Measurements from ENCODE around the gene COL4A2.

The COL4A2 gene

GRCh38 chr13:110353339-110353977, 46.4 kb downstream of the COL4A2 start:
- no peak for DNase-seq (ENCODE audit: insufficient read length, low spot score)
- no peak for TF ChIP-seq POLR2A (IDR thresholded peaks at IDR 0.05; ENCODE audit: low read depth, low read length)
- peak; percentile 43 for FAIRE-seq

- TF ChIP-seq POLR2A (IDR thresholded peaks at IDR 0.05; ENCODE audit: low read depth, low read length), result no peak
- no peak for FAIRE-seq
Observed at GRCh38 chr13:110354123-110354627, 47.1 kb downstream of the COL4A2 start.

GRCh38 chr13:110354715-110355473, 47.8 kb downstream of the COL4A2 start:
- FAIRE-seq (peak; percentile 20), DNase-seq (ENCODE audit: insufficient read length, low spot score) (no peak)
- TF ChIP-seq POLR2A (IDR thresholded peaks at IDR 0.05; ENCODE audit: low read depth, low read length), result no peak

More at GRCh38 chr13:110354123-110354627, 47.1 kb downstream of the COL4A2 start:
- DNase-seq (ENCODE audit: insufficient read length, low spot score), result no peak

- FAIRE-seq (no peak), DNase-seq (ENCODE audit: insufficient read length, low spot score) (no peak)
- TF ChIP-seq POLR2A (IDR thresholded peaks at IDR 0.05; ENCODE audit: low read depth, low read length), result no peak
Observed at GRCh38 chr13:110356362-110356761, 49.3 kb downstream of the COL4A2 start.

GRCh38 chr13:110358381-110358780, 51.3 kb downstream of the COL4A2 start:
- no peak for TF ChIP-seq POLR2A (IDR thresholded peaks at IDR 0.05; ENCODE audit: low read depth, low read length)
- FAIRE-seq, result no peak
- no peak for DNase-seq (ENCODE audit: insufficient read length, low spot score)

GRCh38 chr13:110359840-110360301, 52.8 kb downstream of the COL4A2 start:
- FAIRE-seq (no peak), DNase-seq (ENCODE audit: insufficient read length, low spot score) (no peak)
- no peak for TF ChIP-seq POLR2A (IDR thresholded peaks at IDR 0.05; ENCODE audit: low read depth, low read length)

GRCh38 chr13:110360598-110360997, 53.5 kb downstream of the COL4A2 start:
- FAIRE-seq, result no peak

GRCh38 chr13:110361365-110361911, 54.4 kb downstream of the COL4A2 start:
- FAIRE-seq, result peak; percentile 6
- no peak for TF ChIP-seq POLR2A (IDR thresholded peaks at IDR 0.05; ENCODE audit: low read depth, low read length)
- no peak for DNase-seq (ENCODE audit: insufficient read length, low spot score)

More at GRCh38 chr13:110360598-110360997, 53.5 kb downstream of the COL4A2 start:
- no peak for DNase-seq (ENCODE audit: insufficient read length, low spot score)
- no peak for TF ChIP-seq POLR2A (IDR thresholded peaks at IDR 0.05; ENCODE audit: low read depth, low read length)

DNA sequence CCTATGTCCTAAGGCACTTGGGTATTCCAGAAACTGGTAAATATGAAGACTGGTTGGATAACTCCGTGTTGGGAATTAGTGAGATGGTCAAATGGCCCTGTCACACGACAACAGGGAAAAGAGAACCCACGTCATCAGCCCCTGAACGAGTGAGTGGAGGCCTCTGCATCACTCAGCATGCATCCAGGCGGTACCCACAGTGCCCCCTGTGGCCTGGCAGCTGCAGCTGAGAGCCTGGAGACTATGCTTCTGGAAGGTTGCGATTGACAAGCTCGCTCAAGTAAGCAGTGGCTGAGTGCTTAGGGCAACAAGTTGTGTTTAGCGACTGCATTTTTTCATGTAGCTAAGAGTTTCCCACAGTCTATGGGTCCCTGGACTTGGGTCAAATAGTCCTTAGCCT, 55.9 kb downstream of the COL4A2 start:
- FAIRE-seq (no peak), DNase-seq (ENCODE audit: insufficient read length, low spot score) (no peak)
- TF ChIP-seq POLR2A (IDR thresholded peaks at IDR 0.05; ENCODE audit: low read depth, low read length), result no peak

- FAIRE-seq (no peak), DNase-seq (ENCODE audit: insufficient read length, low spot score) (no peak)
- TF ChIP-seq POLR2A (IDR thresholded peaks at IDR 0.05; ENCODE audit: low read depth, low read length), result no peak
Observed at GRCh38 chr13:110364081-110364480, 57.0 kb downstream of the COL4A2 start.

GRCh38 chr13:110365876-110366275, 58.8 kb downstream of the COL4A2 start:
- DNase-seq (ENCODE audit: insufficient read length, low spot score), result no peak
- FAIRE-seq, result no peak
- no peak for TF ChIP-seq POLR2A (IDR thresholded peaks at IDR 0.05; ENCODE audit: low read depth, low read length)

GRCh38 chr13:110366733-110367132, 59.6 kb downstream of the COL4A2 start:
- no peak for DNase-seq (ENCODE audit: insufficient read length, low spot score)
- no peak for TF ChIP-seq POLR2A (IDR thresholded peaks at IDR 0.05; ENCODE audit: low read depth, low read length)
- FAIRE-seq, result no peak

- FAIRE-seq, result peak; percentile 48
- no peak for DNase-seq (ENCODE audit: insufficient read length, low spot score)
- TF ChIP-seq POLR2A (IDR thresholded peaks at IDR 0.05; ENCODE audit: low read depth, low read length), result no peak
Observed at GRCh38 chr13:110367620-110368019, 60.5 kb downstream of the COL4A2 start.

DNA sequence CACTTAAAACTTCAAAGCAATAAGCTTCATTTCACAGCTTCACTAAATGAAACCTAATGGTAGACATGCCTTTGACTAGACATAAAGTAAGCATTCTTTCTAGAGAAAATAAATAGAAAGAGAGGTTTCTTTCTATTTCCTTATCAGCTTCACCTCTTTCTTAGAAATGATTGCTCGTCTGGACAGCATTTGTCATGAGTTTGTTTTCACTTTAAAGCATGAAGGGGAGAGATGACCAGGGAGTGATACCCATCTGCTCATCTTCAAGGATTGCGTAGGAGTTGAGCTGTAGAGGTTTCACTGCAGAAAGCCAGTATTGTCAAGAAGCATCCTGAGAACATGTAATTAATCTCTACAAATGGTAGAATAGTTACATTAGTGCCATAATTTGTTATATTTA, 61.3 kb downstream of the COL4A2 start:
- no peak for DNase-seq (ENCODE audit: insufficient read length, low spot score)
- TF ChIP-seq POLR2A (IDR thresholded peaks at IDR 0.05; ENCODE audit: low read depth, low read length), result no peak
- FAIRE-seq, result peak; percentile 11
